Type B pancreatic cell (in vitro differentiated cells): ENCODE results near the gene BTG4. TPM values are rescaled to one million over a fixed set of nuclear protein-coding genes. Genes with fewer than 3 reads are reported as not detected.

ENCODE experiments used
- DNase-seq: peaks from one replicate; pipeline ENCODE4 v3.0.0; 2021; ENCODE audit warnings: mixed read lengths; ENCODE audit not compliant: unreplicated experiment; ENCODE audit errors: extremely low spot score
- H3K27ac Mint-ChIP-seq: 2 replicates; pipeline ENCODE4 v1.8.0; 2021; ENCODE audit warnings: mild to moderate bottlenecking, mixed read lengths
- H3K27me3 Mint-ChIP-seq: 2 replicates; pipeline ENCODE4 v1.8.0; 2021; ENCODE audit warnings: mixed read lengths
- H3K36me3 Mint-ChIP-seq: 2 replicates; pipeline ENCODE4 v1.8.0; 2021; ENCODE audit warnings: mixed read lengths
- H3K4me1 Mint-ChIP-seq: one replicate; pipeline ENCODE4 v1.8.0; 2021; ENCODE audit warnings: mixed read lengths; ENCODE audit not compliant: unreplicated experiment
- H3K4me3 Mint-ChIP-seq: 2 replicates; pipeline ENCODE4 v1.8.0; 2021; ENCODE audit warnings: mild to moderate bottlenecking, mixed read lengths
- H3K9me3 Mint-ChIP-seq: 2 replicates; pipeline ENCODE4 v1.8.0; 2021; ENCODE audit warnings: mixed read lengths
- CTCF ChIP-seq: fragments of 200-600 bp; sonication (generic); conservative IDR thresholded peaks from 2 replicates; pipeline ENCODE4 v1.5.0; 2021; ENCODE audit warnings: antibody characterized with exemption, mild to moderate bottlenecking
- total RNA-seq: library from RNA; stranded (reverse); gene quantifications from 2 replicates; pipeline ENCODE4 v1.2.1, GENCODE V29; 2021; ENCODE audit warnings: low replicate concordance

BTG4 gene
- total RNA-seq, 1 donor from 2014 or later = not detected

GRCh38 chr11:111463276-111463675, 48.9 kb downstream of the BTG4 start:
- no peaks in the 10 kb centered on the region for H3K4me1 Mint-ChIP-seq
- H3K36me3 Mint-ChIP-seq = no peaks in the 10 kb centered on the region
- H3K4me3 Mint-ChIP-seq = no peak overlapping the region
- TF ChIP-seq CTCF = no peak
- peaks cover 20% of the 10 kb centered on the region for H3K27me3 Mint-ChIP-seq
- H3K27ac Mint-ChIP-seq = no peak overlapping the region
- no peaks in the 10 kb centered on the region for H3K9me3 Mint-ChIP-seq
- DNase-seq = peak; percentile 48

- Mint-ChIP-seq H3K4me3 (no peak overlapping the region), H3K9me3 (no peaks in the 10 kb centered on the region), H3K36me3 (no peaks in the 10 kb centered on the region), H3K27ac (no peak overlapping the region), H3K27me3 (peaks cover 21% of the 10 kb centered on the region), H3K4me1 (no peaks in the 10 kb centered on the region)
- DNase-seq = peak; percentile 52
- no peak for TF ChIP-seq CTCF
Observed at GRCh38 chr11:111462329-111462728, 49.9 kb downstream of the BTG4 start.

- no peak overlapping the region for H3K4me3 Mint-ChIP-seq
- H3K27ac Mint-ChIP-seq = no peak overlapping the region
- no peaks in the 10 kb centered on the region for H3K9me3 Mint-ChIP-seq
- peak; percentile 37 for DNase-seq
- peaks cover 19% of the 10 kb centered on the region for H3K27me3 Mint-ChIP-seq
- H3K4me1 Mint-ChIP-seq = no peaks in the 10 kb centered on the region
- TF ChIP-seq CTCF = no peak
- no peaks in the 10 kb centered on the region for H3K36me3 Mint-ChIP-seq
Observed at GRCh38 chr11:111461460-111462235, 50.5 kb downstream of the BTG4 start.

DNA sequence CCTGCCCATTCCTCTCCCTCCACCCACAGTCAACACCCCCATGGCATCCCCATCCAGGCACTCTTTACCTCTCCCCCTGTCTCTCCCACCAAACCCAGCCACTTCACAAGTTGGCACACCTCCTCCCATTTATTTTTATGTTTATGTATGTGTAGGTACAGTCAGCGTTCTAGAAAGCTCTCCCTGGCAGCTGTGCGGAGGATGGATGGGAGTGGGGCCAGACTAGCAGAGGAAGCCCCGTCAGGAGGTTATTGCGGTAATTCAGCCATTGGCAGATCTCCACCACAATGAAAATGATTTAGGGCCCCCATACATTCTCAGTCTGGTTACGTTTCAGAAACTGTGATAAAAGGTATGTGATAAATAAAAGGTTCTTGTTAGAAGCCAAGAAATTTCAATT, 51.3 kb downstream of the BTG4 start:
- Mint-ChIP-seq H3K27me3 (peaks cover 18% of the 10 kb centered on the region), H3K4me1 (no peaks in the 10 kb centered on the region), H3K36me3 (no peaks in the 10 kb centered on the region), H3K4me3 (no peak overlapping the region), H3K9me3 (no peaks in the 10 kb centered on the region), H3K27ac (no peak overlapping the region)
- no peak for TF ChIP-seq CTCF
- no peak for DNase-seq

DNA sequence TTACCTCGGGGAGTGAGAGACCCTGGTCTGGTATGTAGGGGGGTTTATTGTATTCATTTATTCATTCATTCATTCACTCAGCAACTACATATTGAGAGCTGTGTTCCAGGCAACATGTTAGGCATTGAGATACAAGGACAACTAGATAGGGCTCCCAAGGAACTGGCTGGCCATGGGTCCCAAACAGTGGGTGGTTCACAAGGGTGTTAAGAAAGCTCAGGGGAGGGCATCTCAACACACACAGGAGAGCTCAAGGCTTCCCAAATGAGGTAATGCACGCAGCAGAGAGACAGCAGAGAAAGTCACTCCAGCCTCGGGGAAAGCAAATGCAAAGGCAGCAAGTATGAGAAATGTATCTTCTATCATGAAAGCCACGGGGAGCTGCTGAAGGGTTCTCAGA, 51.8 kb downstream of the BTG4 start:
- Mint-ChIP-seq H3K9me3 (no peaks in the 10 kb centered on the region), H3K27me3 (peaks cover 18% of the 10 kb centered on the region), H3K4me3 (no peak overlapping the region), H3K36me3 (no peaks in the 10 kb centered on the region), H3K27ac (no peak overlapping the region), H3K4me1 (no peaks in the 10 kb centered on the region)
- no peak for DNase-seq
- no peak for TF ChIP-seq CTCF
